Ovary (tissue), 9 donors: ENCODE data around the gene NR4A2. TPM values are rescaled to one million over a fixed set of nuclear protein-coding genes. Genes with fewer than 3 reads are reported as not detected.

Experiments used
- DNase-seq, 5 donors: peaks; one replicate each; pipeline ENCODE4 v3.0.0-alpha.2; 2019 to 2020
- H3K27ac ChIP-seq, 2 donors: fragments of 200-600 bp; one replicate each; pipeline versions ENCODE4 v1.5.1 to v1.8.0; 2019 to 2022
- H3K27me3 ChIP-seq: fragments of 200-600 bp; one replicate; pipeline ENCODE4 v1.8.0; 2022
- H3K36me3 ChIP-seq: fragments of 200-600 bp; sonication (generic); one replicate; pipeline ENCODE4 v1.5.1; 2019
- H3K4me1 ChIP-seq: one replicate; pipeline ENCODE4 v1.8.1; 2013; ENCODE audit warnings: mild to moderate bottlenecking, moderate library complexity; ENCODE audit not compliant: insufficient read depth
- H3K4me3 ChIP-seq: fragments of 200-600 bp; sonication (generic); one replicate; pipeline ENCODE4 v1.5.1; 2017
- H3K9me3 ChIP-seq, 2 donors: fragments of 200-600 bp in 1 of 2; sonication (generic) in 1 of 2; one replicate each; pipeline versions ENCODE4 v1.5.1 to v1.8.1; 2013 to 2019; ENCODE audit warnings: mild to moderate bottlenecking in 1 of 2, moderate library complexity in 1 of 2
- EP300 ChIP-seq: sonication (generic); formaldehyde crosslinking; IDR thresholded peaks from one replicate; pipeline ENCODE4 v1.6.1; 2017; ENCODE audit warnings: antibody characterized with exemption
- POLR2A ChIP-seq: fragments of 450-650 bp; IDR thresholded peaks from one replicate; pipeline ENCODE4 v1.6.1; 2017; ENCODE audit warnings: antibody characterized with exemption, mild to moderate bottlenecking, moderate library complexity
- WGBS, 3 donors: extraction: QIAGEN DNeasy Blood & Tissue Kit in 1 of 3; methylation state at CpG; one replicate each; pipeline versions ENCODE4 v1.1.5 to v1.1.7; 2013 to 2017; 5-methylcytosine and 5-hydroxymethylcytosine counted together
- intact Hi-C, 4 donors: fragments of 100-400 bp; cut with DNase I; formaldehyde crosslinking; loops; one replicate each; pipeline versions ENCODE4 v1.11.0 to v1.15.1; 2022 to 2023
- polyA plus RNA-seq, 2 donors: library from polyadenylated mRNA; stranded (reverse); fragments of 200-250 nt in 1 of 2; fragments of 350-450 nt in 1 of 2; fragmentation: Illumina TruSeq in 1 of 2; extraction: RNeasy Lipid Tissue Mini Kit (QIAGEN cat#74804) in 1 of 2; gene quantifications; one replicate each; pipeline ENCODE4 v1.2.3, GENCODE V29; 2013 to 2014
- total RNA-seq, 7 donors: library from RNA; depleted of rRNA in 2 of 7; stranded (reverse); fragments of >200 nt in 2 of 7; fragmentation: NEBNext Ultra II Directional in 3 of 7; extraction: Animal tissue kit (Norgen Biotek cat#: 25700) in 3 of 7; gene quantifications; one replicate each; pipeline versions ENCODE4 v1.1.0 to v1.2.4, GENCODE V29; 2016 to 2023
- TF ChIP-seq, protein P1 (sequence below), 3 donors: fragments of 450-650 bp in 2 of 3; fragments of 200-600 bp in 1 of 3; IDR thresholded peaks; one replicate each; pipeline versions ENCODE4 v1.5.1 to v1.8.0; 2016 to 2022; ENCODE audit warnings: antibody characterized with exemption in 3 of 3, mild to moderate bottlenecking in 1 of 3
- donor health status: DM: no; HTN: no; CAD: no; lungs with moderate emphysema.
- donor health status: DM: no; HTN: no; CAD: no.
- donor health status: Bipolar disorder and iron deficiency.
- donor health status: DM: yes; HTN: yes; CAD: no.
- donor health status: DM: no; HTN: no; CAD: no.
- donor health status: DM: yes; HTN: yes; CAD: no.

The NR4A2 gene
- total and polyA plus RNA-seq, 9 donors = 4.4 to 259 (median 45.6) TPM

DNA sequence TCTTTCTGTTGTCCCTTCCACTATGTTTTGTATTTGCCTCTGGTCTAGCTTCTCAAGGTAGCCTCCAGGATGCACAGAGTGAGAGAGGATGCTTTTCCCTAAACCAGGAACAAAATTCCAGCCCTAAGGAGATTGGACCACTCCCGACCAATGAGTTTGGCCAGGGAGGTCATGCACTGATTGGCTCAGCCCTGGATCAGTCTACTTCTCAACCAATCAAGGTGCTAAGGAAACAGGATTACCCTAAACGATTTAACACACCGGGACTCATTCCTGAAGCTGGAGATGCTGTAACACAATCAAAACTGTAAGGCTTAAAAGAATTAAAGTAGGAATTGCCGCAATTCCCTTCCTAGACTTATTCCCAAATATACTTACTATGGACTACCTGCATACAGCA is 34.2 kb upstream of the NR4A2 start:
- Histone ChIP-seq H3K27me3 (no peaks in the 10 kb centered on the region), H3K4me1 (no peaks in the 10 kb centered on the region), H3K27ac (no peak overlapping the region), H3K36me3 (no peaks in the 10 kb centered on the region), H3K4me3 (no peak overlapping the region), H3K9me3 (no peaks in the 10 kb centered on the region)
- DNase-seq = no peak
- TF ChIP-seq EP300 = no peak
- no peak for TF ChIP-seq POLR2A
- TF ChIP-seq, protein P1, sequence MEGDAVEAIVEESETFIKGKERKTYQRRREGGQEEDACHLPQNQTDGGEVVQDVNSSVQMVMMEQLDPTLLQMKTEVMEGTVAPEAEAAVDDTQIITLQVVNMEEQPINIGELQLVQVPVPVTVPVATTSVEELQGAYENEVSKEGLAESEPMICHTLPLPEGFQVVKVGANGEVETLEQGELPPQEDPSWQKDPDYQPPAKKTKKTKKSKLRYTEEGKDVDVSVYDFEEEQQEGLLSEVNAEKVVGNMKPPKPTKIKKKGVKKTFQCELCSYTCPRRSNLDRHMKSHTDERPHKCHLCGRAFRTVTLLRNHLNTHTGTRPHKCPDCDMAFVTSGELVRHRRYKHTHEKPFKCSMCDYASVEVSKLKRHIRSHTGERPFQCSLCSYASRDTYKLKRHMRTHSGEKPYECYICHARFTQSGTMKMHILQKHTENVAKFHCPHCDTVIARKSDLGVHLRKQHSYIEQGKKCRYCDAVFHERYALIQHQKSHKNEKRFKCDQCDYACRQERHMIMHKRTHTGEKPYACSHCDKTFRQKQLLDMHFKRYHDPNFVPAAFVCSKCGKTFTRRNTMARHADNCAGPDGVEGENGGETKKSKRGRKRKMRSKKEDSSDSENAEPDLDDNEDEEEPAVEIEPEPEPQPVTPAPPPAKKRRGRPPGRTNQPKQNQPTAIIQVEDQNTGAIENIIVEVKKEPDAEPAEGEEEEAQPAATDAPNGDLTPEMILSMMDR (IDR thresholded peaks at IDR 0.05) = no peak
- WGBS, 3 donors = 92 to 94% (median 93%) methylated on average over 4 of the region's 4 CpGs
- intact Hi-C loops = no loop called here

GRCh38 chr2:156363141-156363540 is 30.6 kb upstream of the NR4A2 start:
- intact Hi-C loops = no loop called here
- H3K36me3 ChIP-seq = no peaks in the 10 kb centered on the region
- no peak overlapping the region for H3K4me3 ChIP-seq
- DNase-seq = no peak
- H3K27me3 ChIP-seq = no peaks in the 10 kb centered on the region
- H3K9me3 ChIP-seq = no peaks in the 10 kb centered on the region
- no peaks in the 10 kb centered on the region for H3K4me1 ChIP-seq
- H3K27ac ChIP-seq = no peak overlapping the region
- TF ChIP-seq POLR2A (no peak), EP300 (no peak)
- TF ChIP-seq, protein P1 (IDR thresholded peaks at IDR 0.05) = no peak

DNA sequence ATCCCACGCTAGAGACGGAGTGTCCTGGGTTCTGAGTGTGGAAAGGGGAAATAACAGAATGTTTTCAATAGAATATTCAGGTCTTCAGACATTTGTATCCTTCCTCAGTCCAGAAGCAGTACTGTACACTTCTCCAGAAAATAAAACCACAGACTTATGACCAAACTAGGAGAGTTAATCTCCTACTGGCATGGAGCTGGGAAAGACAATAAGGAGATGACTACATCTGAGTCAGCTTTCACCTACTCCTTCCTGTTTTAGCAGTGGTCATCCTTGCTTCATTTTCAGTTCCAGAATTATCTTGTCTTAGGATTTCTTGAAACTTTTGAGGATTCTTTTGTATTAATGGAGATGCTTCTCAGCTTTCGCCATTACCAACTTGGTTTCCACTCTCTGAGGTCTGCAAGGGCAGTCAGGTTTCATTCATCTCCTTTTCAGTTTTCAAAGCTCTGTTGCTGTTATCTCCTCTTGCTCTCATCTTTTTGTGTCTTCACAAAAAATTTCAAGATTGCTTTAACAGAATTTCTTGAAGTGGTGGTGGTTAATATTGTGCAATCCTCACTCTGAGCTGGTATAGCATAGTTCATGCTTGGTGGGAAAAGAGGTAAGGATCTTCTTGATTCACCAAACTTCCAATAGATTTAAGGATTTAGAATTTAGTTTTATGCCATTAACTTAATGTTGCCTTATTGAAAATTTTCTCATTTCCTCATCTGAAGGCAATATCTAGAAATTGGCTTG is 23.7 kb upstream of the NR4A2 start:
- no peaks in the 10 kb centered on the region for H3K27me3 ChIP-seq
- H3K4me3 ChIP-seq = no peak overlapping the region
- H3K9me3 ChIP-seq = no peaks in the 10 kb centered on the region
- TF ChIP-seq EP300 (no peak), POLR2A (no peak)
- TF ChIP-seq, protein P1 (IDR thresholded peaks at IDR 0.05) = no peak
- H3K4me1 ChIP-seq = no peaks in the 10 kb centered on the region
- DNase-seq = no peak
- WGBS, 3 donors = 90 to 94% (median 94%) methylated on average over 3 of the region's 3 CpGs
- no peaks in the 10 kb centered on the region for H3K36me3 ChIP-seq
- intact Hi-C loops = no loop called here
- no peak overlapping the region for H3K27ac ChIP-seq

DNA sequence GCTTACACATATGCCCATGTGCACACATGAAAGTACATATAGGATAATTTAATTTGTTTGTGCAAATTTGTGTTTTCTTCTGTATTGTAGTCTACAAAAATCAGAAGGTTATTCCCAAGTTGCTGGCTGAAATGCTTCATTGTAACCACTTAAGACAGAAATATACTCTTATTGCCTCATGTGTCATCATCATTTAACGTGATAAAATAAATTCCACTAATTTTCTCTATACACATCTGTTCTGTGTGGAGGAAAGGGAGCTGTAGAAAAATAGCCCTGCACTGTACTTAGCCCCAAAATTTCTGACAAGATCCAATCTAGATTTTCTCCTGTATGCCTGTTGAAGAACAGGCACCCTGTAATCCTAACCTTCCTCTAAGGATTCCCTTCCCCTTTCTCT is 20.4 kb upstream of the NR4A2 start:
- H3K27me3 ChIP-seq = no peaks in the 10 kb centered on the region
- TF ChIP-seq POLR2A (no peak), EP300 (no peak)
- TF ChIP-seq, protein P1 (IDR thresholded peaks at IDR 0.05) = no peak
- 69 to 73% (median 70%) methylated on average over 1 of the region's 1 CpG for WGBS, 3 donors

More for the DNA sequence above, 20.4 kb upstream of the NR4A2 start:
- no peak overlapping the region for H3K27ac ChIP-seq
- no peaks in the 10 kb centered on the region for H3K4me1 ChIP-seq
- no peaks in the 10 kb centered on the region for H3K36me3 ChIP-seq
- intact Hi-C loops = no loop called here
- no peak for DNase-seq
- no peak overlapping the region for H3K4me3 ChIP-seq
- no peaks in the 10 kb centered on the region for H3K9me3 ChIP-seq
